NCI-H774 (cell line): ENCODE data around the gene MRPL23.

ENCODE experiments used
- DNase-seq: peaks from one replicate; lab custom pipeline; 2025; lab: John Stamatoyannopoulos, UW

MRPL23 gene

GRCh38 chr11:1990872-1991578 is 43.9 kb downstream of the MRPL23 start:
- no peak for DNase-seq

- no peak for DNase-seq
Measured at GRCh38 chr11:1992111-1992510, 45.0 kb downstream of the MRPL23 start.

GRCh38 chr11:1994121-1994520 is 47.0 kb downstream of the MRPL23 start:
- DNase-seq: no peak

GRCh38 chr11:1997755-1998154 is 50.6 kb downstream of the MRPL23 start, which contains the start of gene H19:
Gene H19, minus strand, starts transcription at chr11:1997842.
- no peak for DNase-seq

- no peak for DNase-seq
Measured at GRCh38 chr11:1998290-1998689, 51.2 kb downstream of the MRPL23 start.

- DNase-seq: no peak
Measured at GRCh38 chr11:1998861-1999260, 51.7 kb downstream of the MRPL23 start.

GRCh38 chr11:2002042-2002776 is 55.1 kb downstream of the MRPL23 start:
- DNase-seq: no peak

GRCh38 chr11:2002807-2003206 is 55.7 kb downstream of the MRPL23 start:
- no peak for DNase-seq

GRCh38 chr11:2004466-2004865 is 57.3 kb downstream of the MRPL23 start:
- no peak for DNase-seq
